Fibroblast of gingiva (primary cell): ENCODE results near the gene ZNF302.
"Not testable (repeated sequence)": the region's sequence is repeated elsewhere in the genome, so short reads cannot be mapped to it uniquely, and the experiment has no call there.

ENCODE experiments used
- DNase-seq: peaks from one replicate; pipeline ENCODE4 v3.0.0-alpha.2; 2011; ENCODE audit warnings: low read depth

ZNF302 gene

GRCh38 chr19:34673590-34673989 is 3.9 kb upstream of the ZNF302 start:
- no peak for DNase-seq

- no peak for DNase-seq
These were observed 2.2 kb upstream of the ZNF302 start for GRCh38 chr19:34675250-34675649.

GRCh38 chr19:34675919-34676318 is 1.6 kb upstream of the ZNF302 start:
- no peak for DNase-seq

- no peak for DNase-seq
These were observed 637 bp upstream of the ZNF302 start, which contains the start of gene SCGB2B2 for GRCh38 chr19:34676697-34677385. SCGB2B2 (minus strand) TSS chr19:34677159; CDS start chr19:34594563, 82,596 bp downstream.

- DNase-seq, result no peak
These were observed 571 bp downstream of the ZNF302 start for GRCh38 chr19:34678085-34678412.

GRCh38 chr19:34678421-34678820 is 943 bp downstream of the ZNF302 start:
- DNase-seq, result no peak

- no peak for DNase-seq
These were observed 4.0 kb downstream of the ZNF302 start for GRCh38 chr19:34681478-34681877.

GRCh38 chr19:34685266-34685665 is 7.8 kb downstream of the ZNF302 start:
- not testable (repeated sequence) for DNase-seq

GRCh38 chr19:34686455-34686854 is 9.0 kb downstream of the ZNF302 start:
- no peak for DNase-seq

GRCh38 chr19:34687348-34687747 is 9.9 kb downstream of the ZNF302 start:
- DNase-seq, result no peak

- no peak for DNase-seq
These were observed 11.1 kb downstream of the ZNF302 start for GRCh38 chr19:34688592-34688991.

GRCh38 chr19:34690372-34690771 is 12.9 kb downstream of the ZNF302 start:
- no peak for DNase-seq

GRCh38 chr19:34692549-34692948 is 15.1 kb downstream of the ZNF302 start:
- DNase-seq, result no peak

- DNase-seq, result no peak
These were observed 30.2 kb downstream of the ZNF302 start for GRCh38 chr19:34707661-34708060.

GRCh38 chr19:34711890-34712289 is 34.4 kb downstream of the ZNF302 start:
- no peak for DNase-seq

- peak; percentile 68 for DNase-seq
These were observed 35.1 kb downstream of the ZNF302 start for GRCh38 chr19:34712395-34713261.

- no peak for DNase-seq
These were observed 35.8 kb downstream of the ZNF302 start for GRCh38 chr19:34713262-34713637.

GRCh38 chr19:34715357-34715756 is 37.9 kb downstream of the ZNF302 start:
- no peak for DNase-seq

GRCh38 chr19:34722353-34722752 is 44.9 kb downstream of the ZNF302 start:
- DNase-seq, result no peak

- no peak for DNase-seq
These were observed 47.9 kb downstream of the ZNF302 start for GRCh38 chr19:34725400-34725799.

- DNase-seq, result no peak
These were observed 53.7 kb downstream of the ZNF302 start for GRCh38 chr19:34731019-34731829.

- no peak for DNase-seq
These were observed 54.5 kb downstream of the ZNF302 start for GRCh38 chr19:34731964-34732363.
